GM19395 (cell line): Measurements from ENCODE around the gene FLT4.

Experiments used
- ATAC-seq: cut with Tn5 transposase; IDR thresholded peaks from one replicate; pipeline ENCODE4 v1.9.1; 2021; ENCODE audit warnings: mild to moderate bottlenecking, moderate library complexity; ENCODE audit not compliant: unreplicated experiment

The FLT4 gene

GRCh38 chr5:180609386-180609785, 40.0 kb downstream of the FLT4 start:
- no peak for ATAC-seq

GRCh38 chr5:180608572-180609310, 40.7 kb downstream of the FLT4 start:
- no peak for ATAC-seq

GRCh38 chr5:180607861-180608571, 41.4 kb downstream of the FLT4 start:
- ATAC-seq = no peak

- peak; percentile 30 for ATAC-seq
Measured at GRCh38 chr5:180606215-180606785, 43.1 kb downstream of the FLT4 start.

GRCh38 chr5:180605554-180606214, 43.7 kb downstream of the FLT4 start:
- peak; percentile 76 for ATAC-seq

- ATAC-seq = no peak
Measured at GRCh38 chr5:180604271-180604670, 45.1 kb downstream of the FLT4 start.

- no peak for ATAC-seq
Measured at GRCh38 chr5:180603076-180603594, 46.3 kb downstream of the FLT4 start.

GRCh38 chr5:180602481-180603075, 46.8 kb downstream of the FLT4 start:
- no peak for ATAC-seq

GRCh38 chr5:180601591-180602480, 47.6 kb downstream of the FLT4 start:
- ATAC-seq = no peak

GRCh38 chr5:180600554-180601041, 48.8 kb downstream of the FLT4 start:
- ATAC-seq = no peak

GRCh38 chr5:180599981-180600553, 49.3 kb downstream of the FLT4 start:
- no peak for ATAC-seq

GRCh38 chr5:180599590-180599914, 49.8 kb downstream of the FLT4 start:
- no peak for ATAC-seq

- no peak for ATAC-seq
Measured at GRCh38 chr5:180598797-180599589, 50.4 kb downstream of the FLT4 start.

GRCh38 chr5:180598316-180598701, 51.1 kb downstream of the FLT4 start:
- ATAC-seq = no peak

- ATAC-seq = no peak
Measured at GRCh38 chr5:180596668-180597231, 52.6 kb downstream of the FLT4 start.

- ATAC-seq = no peak
Measured at GRCh38 chr5:180596115-180596667, 53.2 kb downstream of the FLT4 start.

- no peak for ATAC-seq
Measured at GRCh38 chr5:180595381-180596114, 53.9 kb downstream of the FLT4 start.

GRCh38 chr5:180595046-180595379, 54.4 kb downstream of the FLT4 start:
- ATAC-seq = no peak
